Measurements from ENCODE around the gene PHLDA1. TPM values are rescaled to one million over a fixed set of nuclear protein-coding genes. Genes with fewer than 3 reads are reported as not detected.

The PHLDA1 gene
- 10 to 100 TPM in 3 of 6 donors, 1 to 10 TPM in 3; 2.9 to 16.1 (median 7.1) TPM for total RNA-seq
- polyA plus RNA-seq: 1 to 10 TPM; 2.9 to 5.9 TPM

- H3K27me3 ChIP-seq: no peaks in the 10 kb centered on the region
- H3K27ac ChIP-seq: peak within 1 kb of the TSS; percentile 88 to 98 (median 96)
- H3K9me3 ChIP-seq: no peaks in the 10 kb centered on the region
- intact Hi-C loops (cut with DNase I): loop anchor here in 2 of 3 donors (10.0 kb wide), 2 partner anchors 497 to 507 kb away; no protein-coding TSS in a partner anchor
- H3K36me3 ChIP-seq: no peaks in the 10 kb centered on the region
- 0% methylated on average over 55 to 67 of the region's 67 CpGs for WGBS, 2 donors
- FAIRE-seq (no peak), DNase-seq (peak; percentile 93 to 97 (median 96)), ATAC-seq (peak; percentile 83 to 91 (median 88))
- TF ChIP-seq, protein P1, sequence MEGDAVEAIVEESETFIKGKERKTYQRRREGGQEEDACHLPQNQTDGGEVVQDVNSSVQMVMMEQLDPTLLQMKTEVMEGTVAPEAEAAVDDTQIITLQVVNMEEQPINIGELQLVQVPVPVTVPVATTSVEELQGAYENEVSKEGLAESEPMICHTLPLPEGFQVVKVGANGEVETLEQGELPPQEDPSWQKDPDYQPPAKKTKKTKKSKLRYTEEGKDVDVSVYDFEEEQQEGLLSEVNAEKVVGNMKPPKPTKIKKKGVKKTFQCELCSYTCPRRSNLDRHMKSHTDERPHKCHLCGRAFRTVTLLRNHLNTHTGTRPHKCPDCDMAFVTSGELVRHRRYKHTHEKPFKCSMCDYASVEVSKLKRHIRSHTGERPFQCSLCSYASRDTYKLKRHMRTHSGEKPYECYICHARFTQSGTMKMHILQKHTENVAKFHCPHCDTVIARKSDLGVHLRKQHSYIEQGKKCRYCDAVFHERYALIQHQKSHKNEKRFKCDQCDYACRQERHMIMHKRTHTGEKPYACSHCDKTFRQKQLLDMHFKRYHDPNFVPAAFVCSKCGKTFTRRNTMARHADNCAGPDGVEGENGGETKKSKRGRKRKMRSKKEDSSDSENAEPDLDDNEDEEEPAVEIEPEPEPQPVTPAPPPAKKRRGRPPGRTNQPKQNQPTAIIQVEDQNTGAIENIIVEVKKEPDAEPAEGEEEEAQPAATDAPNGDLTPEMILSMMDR (IDR thresholded peaks at IDR 0.05): peak; percentile 25 to 54 (median 30)
- H3K4me3 ChIP-seq: peak within 1 kb of the TSS; percentile 68 to 83 (median 72)
- peaks cover 0 to 17% (median 6%) of the 10 kb centered on the region in 3 donors for H3K4me1 ChIP-seq
Observed at GRCh38 chr12:76031414-76032042, at the start of gene PHLDA1. Gene PHLDA1 (minus strand): TSS chr12:76031776.

GRCh38 chr12:76080729-76081415 is 49.3 kb upstream of the PHLDA1 start:
- FAIRE-seq (no peak), DNase-seq (no peak), ATAC-seq (no peak)
- no peaks in the 10 kb centered on the region for H3K27me3 ChIP-seq
- H3K4me3 ChIP-seq: no peak overlapping the region
- peaks cover 0 to 20% (median 8%) of the 10 kb centered on the region in 3 donors for H3K4me1 ChIP-seq
- no peaks in the 10 kb centered on the region for H3K36me3 ChIP-seq
- WGBS, 2 donors: 50 to 64% methylated on average over 6 of the region's 6 CpGs
- TF ChIP-seq, protein P1 (IDR thresholded peaks at IDR 0.05): no peak
- H3K27ac ChIP-seq: no peak overlapping the region
- intact Hi-C loops (cut with DNase I): no loop called here
- no peaks in the 10 kb centered on the region for H3K9me3 ChIP-seq

DNA sequence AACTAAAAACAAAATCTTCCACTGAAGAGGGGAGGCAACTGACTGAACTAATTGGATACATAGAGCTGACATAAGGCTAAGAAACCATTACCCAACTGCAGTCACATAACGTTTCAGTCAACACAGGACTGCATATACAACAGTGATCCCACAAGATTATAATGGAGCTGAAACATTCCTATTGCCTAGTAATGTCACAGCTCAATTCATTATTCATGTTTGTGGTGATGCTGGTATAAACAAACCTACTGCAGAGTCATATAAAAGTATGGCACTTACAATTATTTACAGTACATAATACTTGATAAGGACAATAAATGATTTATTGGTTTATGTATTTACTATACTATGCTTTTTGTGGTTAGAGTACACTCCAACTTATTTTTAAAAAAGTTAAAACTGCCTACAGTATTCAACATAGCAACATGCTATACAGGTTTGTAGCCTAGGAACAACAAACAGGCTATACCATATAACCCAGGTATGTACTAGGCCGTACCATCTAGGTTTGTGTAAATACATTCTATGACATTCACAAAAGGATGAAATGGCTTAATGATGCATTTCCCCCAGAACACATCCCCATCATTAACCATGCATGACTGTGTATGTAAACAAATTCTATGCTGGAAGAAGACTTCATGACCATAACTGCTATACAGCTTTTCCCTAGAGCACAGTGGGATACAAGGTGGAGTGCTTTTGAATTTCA is 48.6 kb upstream of the PHLDA1 start:
- H3K9me3 ChIP-seq: no peaks in the 10 kb centered on the region
- ATAC-seq (no peak), FAIRE-seq (no peak), DNase-seq (no peak)
- TF ChIP-seq, protein P1 (IDR thresholded peaks at IDR 0.05): no peak
- 85% methylated on average over 2 of the region's 2 CpGs for WGBS, 2 donors
- H3K27ac ChIP-seq: no peak overlapping the region
- peaks cover 0 to 14% (median 8%) of the 10 kb centered on the region in 3 donors for H3K4me1 ChIP-seq
- no peaks in the 10 kb centered on the region for H3K36me3 ChIP-seq
- intact Hi-C loops (cut with DNase I): no loop called here
- no peaks in the 10 kb centered on the region for H3K27me3 ChIP-seq
- no peak overlapping the region for H3K4me3 ChIP-seq

DNA sequence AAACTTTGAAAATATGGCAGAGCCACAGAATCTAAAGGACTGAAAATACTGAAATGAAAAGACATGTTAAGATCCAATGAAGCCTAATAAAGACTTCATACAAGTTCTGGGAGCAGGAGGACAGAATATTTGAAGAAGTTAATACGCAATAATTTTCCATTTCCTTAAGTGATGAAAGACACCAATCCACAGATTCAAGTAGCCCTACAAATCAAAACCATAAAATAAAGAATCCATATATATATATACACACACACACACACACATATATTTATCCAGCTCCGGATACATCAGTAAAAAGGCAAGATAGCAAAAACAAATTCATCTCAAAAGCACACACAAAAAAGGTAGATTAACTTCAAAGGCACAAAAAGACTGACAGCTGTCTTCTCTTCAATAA is 47.2 kb upstream of the PHLDA1 start:
- TF ChIP-seq, protein P1 (IDR thresholded peaks at IDR 0.05): no peak
- 73 to 86% methylated on average over 2 of the region's 2 CpGs for WGBS, 2 donors
- Histone ChIP-seq H3K4me3 (no peak overlapping the region), H3K9me3 (no peaks in the 10 kb centered on the region), H3K27me3 (no peaks in the 10 kb centered on the region), H3K4me1 (peaks cover 0 to 13% (median 8%) of the 10 kb centered on the region in 3 donors), H3K36me3 (no peaks in the 10 kb centered on the region), H3K27ac (no peak overlapping the region)
- no peak for FAIRE-seq
- intact Hi-C loops (cut with DNase I): no loop called here
- no peak for DNase-seq
- ATAC-seq: no peak

Data from pancreas (tissue), 10 donors.